Measurements from ENCODE around the gene SLC5A2.

DNA sequence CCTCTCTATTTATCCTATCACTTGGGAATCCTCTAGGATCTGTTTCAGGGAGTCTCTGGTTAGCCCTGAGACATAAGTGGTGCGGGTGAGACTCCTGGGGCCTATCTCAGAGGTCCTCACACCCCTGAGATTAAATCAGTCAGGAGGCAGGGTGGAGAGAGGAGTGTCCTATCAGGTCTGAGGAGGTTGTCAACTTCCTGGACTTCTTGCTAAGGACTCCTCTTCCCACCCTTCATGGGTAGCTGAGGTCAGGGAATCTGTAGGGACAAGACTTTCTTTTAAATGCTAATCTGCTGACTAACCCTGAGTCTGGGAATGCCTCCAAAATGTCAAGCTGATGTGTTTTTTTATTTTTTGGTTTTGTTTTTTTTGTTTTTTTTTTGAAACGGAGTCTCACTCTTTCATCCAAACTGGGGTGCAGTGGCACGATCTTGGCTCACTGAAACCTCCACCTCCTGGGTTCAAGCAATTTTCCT lies 30.3 kb upstream of the SLC5A2 start:
- TF ChIP-seq, protein P1, sequence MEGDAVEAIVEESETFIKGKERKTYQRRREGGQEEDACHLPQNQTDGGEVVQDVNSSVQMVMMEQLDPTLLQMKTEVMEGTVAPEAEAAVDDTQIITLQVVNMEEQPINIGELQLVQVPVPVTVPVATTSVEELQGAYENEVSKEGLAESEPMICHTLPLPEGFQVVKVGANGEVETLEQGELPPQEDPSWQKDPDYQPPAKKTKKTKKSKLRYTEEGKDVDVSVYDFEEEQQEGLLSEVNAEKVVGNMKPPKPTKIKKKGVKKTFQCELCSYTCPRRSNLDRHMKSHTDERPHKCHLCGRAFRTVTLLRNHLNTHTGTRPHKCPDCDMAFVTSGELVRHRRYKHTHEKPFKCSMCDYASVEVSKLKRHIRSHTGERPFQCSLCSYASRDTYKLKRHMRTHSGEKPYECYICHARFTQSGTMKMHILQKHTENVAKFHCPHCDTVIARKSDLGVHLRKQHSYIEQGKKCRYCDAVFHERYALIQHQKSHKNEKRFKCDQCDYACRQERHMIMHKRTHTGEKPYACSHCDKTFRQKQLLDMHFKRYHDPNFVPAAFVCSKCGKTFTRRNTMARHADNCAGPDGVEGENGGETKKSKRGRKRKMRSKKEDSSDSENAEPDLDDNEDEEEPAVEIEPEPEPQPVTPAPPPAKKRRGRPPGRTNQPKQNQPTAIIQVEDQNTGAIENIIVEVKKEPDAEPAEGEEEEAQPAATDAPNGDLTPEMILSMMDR (IDR thresholded peaks at IDR 0.05; ENCODE audit: poor library complexity), result no peak
- no peak for TF ChIP-seq EZH2 (IDR thresholded peaks at IDR 0.05; ENCODE audit: borderline replicate concordance)
